Measurements from ENCODE around the gene CEP250. TPM values are rescaled to one million over a fixed set of nuclear protein-coding genes. Genes with fewer than 3 reads are reported as not detected.
A peak's percentile ranks its signal among the peaks of the same experiment; 100 is the strongest.
"Not testable (repeated sequence)": the region's sequence is repeated elsewhere in the genome, so short reads cannot be mapped to it uniquely, and the experiment has no call there.

Gene CEP250
- total RNA-seq, 1 experiment from 2014 or later, result 42.3 TPM

DNA sequence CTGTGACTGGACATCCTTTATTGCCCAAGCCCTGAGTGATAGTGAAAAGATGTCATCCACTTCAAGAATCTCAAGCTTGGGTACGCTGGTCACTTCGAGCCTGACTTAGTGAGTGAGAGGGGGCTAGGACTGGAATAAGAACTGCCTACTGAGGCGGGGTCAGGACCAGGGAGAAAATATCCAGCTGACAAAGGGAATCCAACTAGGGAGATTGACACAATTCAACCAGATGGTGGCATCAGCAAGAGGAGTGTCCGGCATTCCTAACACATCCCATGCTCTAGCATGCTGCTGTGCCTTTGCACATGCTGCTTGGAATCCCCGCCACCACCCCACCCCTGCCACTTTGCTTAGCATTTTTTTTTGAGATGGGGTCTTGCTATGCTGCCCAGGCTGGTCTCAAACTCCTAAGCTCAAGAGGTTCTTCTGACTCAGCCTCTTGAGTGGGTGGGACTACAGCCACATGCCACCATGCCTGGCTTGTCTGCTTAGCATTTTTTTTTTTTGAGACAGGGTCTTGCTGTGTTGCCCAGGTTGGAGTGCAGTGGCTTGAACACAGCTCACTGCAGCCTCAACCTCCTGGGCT lies 6.5 kb upstream of the CEP250 start:
- intact Hi-C loops (cut with micrococcal nuclease), result no loop called here
- ChIA-PET RAD21 (ENCODE audit: low non-redundant PET in 1 of 2, low total read pairs in 2 of 2, uncharacterized antibody in 2 of 2, unreplicated experiment in 2 of 2) (no interaction called here), CTCF (interaction anchor here (1.1 to 4.8 kb wide), 3 partner anchors 9 to 144 kb away, joined by 3 to 34 read pairs (median 10); no protein-coding TSS in a partner anchor), POLR2A (no interaction called here)
- Histone ChIP-seq H3K4me2 (ENCODE audit: low read length) (no peak overlapping the region), H3K27ac (ENCODE audit: low read depth, low read length) (no peak overlapping the region), H3K4me1 (ENCODE audit: control insufficient read depth in 1 of 2, insufficient read depth in 2 of 2, low read length in 2 of 2) (peaks cover 3 to 26% of the 10 kb centered on the region in 2 experiments; a peak in 3 of 4 replicates), H3K79me2 (ENCODE audit: insufficient read depth, low read length) (no peaks in the 10 kb centered on the region), H3K36me3 (ENCODE audit: control insufficient read depth in 1 of 2, insufficient read depth in 2 of 2, low read length in 2 of 2) (no peaks in the 10 kb centered on the region), H2AFZ (ENCODE audit: low read depth, low read length, poor library complexity, severe bottlenecking) (no peak overlapping the region), H3K9me2 (ENCODE audit: insufficient read depth) (no peaks in the 10 kb centered on the region), H3K9ac (ENCODE audit: low read length) (no peak overlapping the region), H3K9me3 (ENCODE audit: control insufficient read depth in 1 of 2, insufficient read depth in 1 of 2, low read depth in 1 of 2, low read length in 2 of 2) (no peaks in the 10 kb centered on the region), H3K4me3 (replicated peaks in 1 of 2; ENCODE audit: low read depth in 1 of 2, low read length in 2 of 2) (no peak overlapping the region), H4K20me1 (ENCODE audit: insufficient read depth) (no peaks in the 10 kb centered on the region), H3K27me3 (ENCODE audit: insufficient read depth, low read length) (no peaks in the 10 kb centered on the region)
- peak; percentile 53 for ATAC-seq
- BruUV-seq (replicated peaks), result no TSS peak
- no peak for TF ChIP-seq CBX3 (IDR thresholded peaks at IDR 0.05; ENCODE audit: low read depth)
- no peak for TF ChIP-seq ZBTB33 (IDR thresholded peaks at IDR 0.05; ENCODE audit: extremely low read depth, insufficient replicate concordance, low read length)
- TF ChIP-seq, protein P1, sequence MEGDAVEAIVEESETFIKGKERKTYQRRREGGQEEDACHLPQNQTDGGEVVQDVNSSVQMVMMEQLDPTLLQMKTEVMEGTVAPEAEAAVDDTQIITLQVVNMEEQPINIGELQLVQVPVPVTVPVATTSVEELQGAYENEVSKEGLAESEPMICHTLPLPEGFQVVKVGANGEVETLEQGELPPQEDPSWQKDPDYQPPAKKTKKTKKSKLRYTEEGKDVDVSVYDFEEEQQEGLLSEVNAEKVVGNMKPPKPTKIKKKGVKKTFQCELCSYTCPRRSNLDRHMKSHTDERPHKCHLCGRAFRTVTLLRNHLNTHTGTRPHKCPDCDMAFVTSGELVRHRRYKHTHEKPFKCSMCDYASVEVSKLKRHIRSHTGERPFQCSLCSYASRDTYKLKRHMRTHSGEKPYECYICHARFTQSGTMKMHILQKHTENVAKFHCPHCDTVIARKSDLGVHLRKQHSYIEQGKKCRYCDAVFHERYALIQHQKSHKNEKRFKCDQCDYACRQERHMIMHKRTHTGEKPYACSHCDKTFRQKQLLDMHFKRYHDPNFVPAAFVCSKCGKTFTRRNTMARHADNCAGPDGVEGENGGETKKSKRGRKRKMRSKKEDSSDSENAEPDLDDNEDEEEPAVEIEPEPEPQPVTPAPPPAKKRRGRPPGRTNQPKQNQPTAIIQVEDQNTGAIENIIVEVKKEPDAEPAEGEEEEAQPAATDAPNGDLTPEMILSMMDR (IDR thresholded peaks at IDR 0.05 in 2 of 3, conservative IDR thresholded peaks at IDR 0.05 in 1 of 3; ENCODE audit: borderline replicate concordance in 1 of 3, insufficient read depth in 1 of 3, low read depth in 2 of 3, low read length in 2 of 3), result no peak
- no peak for TF ChIP-seq EZH2phosphoT487 (IDR thresholded peaks at IDR 0.05; ENCODE audit: borderline replicate concordance)
- TF ChIP-seq CEBPB (IDR thresholded peaks at IDR 0.05; ENCODE audit: low read depth), result no peak
- TF ChIP-seq EZH2 (IDR thresholded peaks at IDR 0.05), result no peak
- TF ChIP-seq FOSL1 (IDR thresholded peaks at IDR 0.05; ENCODE audit: low read depth), result no peak
- TF ChIP-seq ELF1 (IDR thresholded peaks at IDR 0.05; ENCODE audit: borderline replicate concordance, low read depth), result no peak
- no peak for TF ChIP-seq RAD21 (IDR thresholded peaks at IDR 0.05; ENCODE audit: low read depth)
- TF ChIP-seq, protein P2, sequence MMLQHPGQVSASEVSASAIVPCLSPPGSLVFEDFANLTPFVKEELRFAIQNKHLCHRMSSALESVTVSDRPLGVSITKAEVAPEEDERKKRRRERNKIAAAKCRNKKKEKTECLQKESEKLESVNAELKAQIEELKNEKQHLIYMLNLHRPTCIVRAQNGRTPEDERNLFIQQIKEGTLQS (IDR thresholded peaks at IDR 0.05), result no peak
- TF ChIP-seq SIN3A (IDR thresholded peaks at IDR 0.05; ENCODE audit: low read depth), result no peak
- TF ChIP-seq POLR2AphosphoS5 (IDR thresholded peaks at IDR 0.05; ENCODE audit: low read depth, low read length), result no peak
- no peak for TF ChIP-seq EGR1 (IDR thresholded peaks at IDR 0.05; ENCODE audit: low read depth)
- no peak for TF ChIP-seq POLR2A (IDR thresholded peaks at IDR 0.05; ENCODE audit: borderline replicate concordance, extremely low read depth, insufficient read depth, insufficient read length)
- no peak for TF ChIP-seq ZNF274 (IDR thresholded peaks at IDR 0.05; ENCODE audit: low read depth, low read length)
- no peak for TF ChIP-seq JUND (IDR thresholded peaks at IDR 0.05)
- TF ChIP-seq ZFX (IDR thresholded peaks at IDR 0.05), result no peak
- TF ChIP-seq SRF (IDR thresholded peaks at IDR 0.05; ENCODE audit: low read depth), result no peak
- TF ChIP-seq MAX (IDR thresholded peaks at IDR 0.05), result no peak
- TF ChIP-seq TCF7L2 (IDR thresholded peaks at IDR 0.05; ENCODE audit: borderline replicate concordance, extremely low read depth, insufficient read depth, insufficient read length), result no peak
- DNase-seq (ENCODE audit: low read depth, low spot score), result no peak

GRCh38 chr20:35449855-35450254 lies 5.5 kb upstream of the CEP250 start:
- H3K9ac ChIP-seq (ENCODE audit: low read length); intact Hi-C loops (cut with micrococcal nuclease); H3K36me3 ChIP-seq (ENCODE audit: control insufficient read depth in 1 of 2, insufficient read depth in 2 of 2, low read length in 2 of 2); H3K79me2 ChIP-seq (ENCODE audit: insufficient read depth, low read length); H3K9me3 ChIP-seq (ENCODE audit: control insufficient read depth in 1 of 2, insufficient read depth in 1 of 2, low read depth in 1 of 2, low read length in 2 of 2); CTCF ChIA-PET; RAD21 ChIA-PET (ENCODE audit: low non-redundant PET in 1 of 2, low total read pairs in 2 of 2, uncharacterized antibody in 2 of 2, unreplicated experiment in 2 of 2); ATAC-seq; H3K4me2 ChIP-seq (ENCODE audit: low read length); H4K20me1 ChIP-seq (ENCODE audit: insufficient read depth); H3K4me3 ChIP-seq (replicated peaks in 1 of 2; ENCODE audit: low read depth in 1 of 2, low read length in 2 of 2); H3K27me3 ChIP-seq (ENCODE audit: insufficient read depth, low read length); DNase-seq (ENCODE audit: low read depth, low spot score); H3K9me2 ChIP-seq (ENCODE audit: insufficient read depth); H2AFZ ChIP-seq (ENCODE audit: low read depth, low read length, poor library complexity, severe bottlenecking); H3K27ac ChIP-seq (ENCODE audit: low read depth, low read length); BruUV-seq (replicated peaks): not testable (repeated sequence)
- POLR2A ChIA-PET, result interaction anchor here (1.4 kb wide), 1 partner anchor 144 kb away, joined by 3 read pairs; no protein-coding TSS in a partner anchor
- peaks cover 3 to 28% of the 10 kb centered on the region in 2 experiments; a peak in 3 of 4 replicates for H3K4me1 ChIP-seq (ENCODE audit: control insufficient read depth in 1 of 2, insufficient read depth in 2 of 2, low read length in 2 of 2)

Measured in HCT116 (cell line).